Esophagus muscularis mucosa (tissue), 4 donors: ENCODE data around the gene ACER3. TPM values are rescaled to one million over a fixed set of nuclear protein-coding genes. Genes with fewer than 3 reads are reported as not detected.

Source experiments
- DNase-seq: peaks from one replicate; pipeline ENCODE4 v3.0.0-alpha.2; 2017; ENCODE audit errors: extremely low spot score
- H3K27ac ChIP-seq, 4 donors: fragments of 200-600 bp; sonication (generic); replicated peaks in 1 of 4; 1 replicate in 3 of 4; 2 replicates in 1 of 4; pipeline ENCODE4 v1.5.1; 2016 to 2019; ENCODE audit warnings: mild to moderate bottlenecking in 1 of 4
- H3K27me3 ChIP-seq, 4 donors: fragments of 200-600 bp; sonication (generic); one replicate each; pipeline versions ENCODE4 v1.5.1 to v1.6.0; 2016 to 2019
- H3K36me3 ChIP-seq, 4 donors: fragments of 200-600 bp; sonication (generic); one replicate each; pipeline ENCODE4 v1.5.1; 2016 to 2019
- H3K4me1 ChIP-seq, 4 donors: fragments of 200-600 bp; sonication (generic); one replicate each; pipeline ENCODE4 v1.5.1; 2016 to 2019
- H3K4me3 ChIP-seq, 4 donors: fragments of 200-600 bp; sonication (generic); 1 replicate in 2 of 4; 2 replicates in 2 of 4; pipeline ENCODE4 v1.5.1; 2016 to 2019; ENCODE audit warnings: mild to moderate bottlenecking in 4 of 4, moderate library complexity in 1 of 4
- H3K9me3 ChIP-seq, 4 donors: fragments of 200-600 bp; sonication (generic); 1 replicate in 3 of 4; 2 replicates in 1 of 4; pipeline ENCODE4 v1.5.1; 2016 to 2019
- CTCF ChIP-seq, 3 experiments: fragments of 200-600 bp in 2 of 3; fragments of 450-650 bp in 1 of 3; sonication (generic) in 2 of 3; IDR thresholded peaks; one replicate each; pipeline ENCODE4 v1.5.1; 2017 to 2019; ENCODE audit warnings: antibody characterized with exemption in 3 of 3, mild to moderate bottlenecking in 2 of 3, moderate library complexity in 1 of 3
- EP300 ChIP-seq: sonication (generic); formaldehyde crosslinking; IDR thresholded peaks from one replicate; pipeline ENCODE4 v1.6.1; 2017; ENCODE audit warnings: antibody characterized with exemption
- POLR2A ChIP-seq: fragments of 450-650 bp; IDR thresholded peaks from one replicate; pipeline ENCODE4 v1.6.1; 2017; ENCODE audit warnings: antibody characterized with exemption, moderate library complexity, mild to moderate bottlenecking, low read depth
- POLR2AphosphoS5 ChIP-seq, 2 donors: sonication (generic); formaldehyde crosslinking; IDR thresholded peaks; one replicate each; pipeline ENCODE4 v1.6.1; 2017; ENCODE audit warnings: antibody characterized with exemption in 2 of 2
- WGBS: methylation state at CpG from one replicate; pipeline ENCODE4 v1.1.5; 2018; 5-methylcytosine and 5-hydroxymethylcytosine counted together
- intact Hi-C: fragments of 100-400 bp; cut with DNase I; formaldehyde crosslinking; loops from one replicate; pipeline ENCODE4 v1.15.1; 2023
- total RNA-seq, 4 donors: library from RNA; depleted of rRNA; stranded (reverse); fragments of >200 nt; gene quantifications; one replicate each; pipeline versions ENCODE4 v1.1.0 to v1.2.1, GENCODE V29; 2016

The ACER3 gene
- total RNA-seq, 4 donors from 2014 or later = 10.5 to 12.8 (median 11.2) TPM

- H3K27me3 ChIP-seq = peaks cover 0 to 22% (median 11%) of the 10 kb centered on the region in 4 donors
- H3K36me3 ChIP-seq = no peaks in the 10 kb centered on the region
- intact Hi-C loops = loop anchor here (5.0 kb wide), 1 partner anchor 138 kb away; no protein-coding TSS in a partner anchor
- H3K4me1 ChIP-seq = peaks cover 0 to 13% (median 11%) of the 10 kb centered on the region in 4 donors
- no peak overlapping the region for H3K4me3 ChIP-seq
- no peak for DNase-seq
- 85% methylated on average over 6 of the region's 6 CpGs for WGBS
- no peak overlapping the region for H3K27ac ChIP-seq
- no peak for TF ChIP-seq POLR2AphosphoS5 (IDR thresholded peaks at IDR 0.05)
- no peak for TF ChIP-seq POLR2A
- TF ChIP-seq CTCF (IDR thresholded peaks at IDR 0.05) = no peak
- no peaks in the 10 kb centered on the region for H3K9me3 ChIP-seq
These were observed 188.3 kb downstream of the ACER3 start for GRCh38 chr11:77049026-77049425.

GRCh38 chr11:77051511-77051910 lies 190.8 kb downstream of the ACER3 start:
- Histone ChIP-seq H3K27me3 (no peaks in the 10 kb centered on the region), H3K4me1 (peaks cover 0 to 4% (median 2%) of the 10 kb centered on the region in 4 donors), H3K9me3 (peaks cover 0 to 8% (median 7%) of the 10 kb centered on the region in 4 donors), H3K4me3 (no peak overlapping the region), H3K27ac (no peak overlapping the region), H3K36me3 (no peaks in the 10 kb centered on the region)
- TF ChIP-seq POLR2A = no peak
- TF ChIP-seq EP300 = no peak
- TF ChIP-seq CTCF (IDR thresholded peaks at IDR 0.05) = no peak
- no peak for TF ChIP-seq POLR2AphosphoS5 (IDR thresholded peaks at IDR 0.05)
- WGBS = 87% methylated on average over 3 of the region's 3 CpGs
- intact Hi-C loops = no loop called here
- DNase-seq = no peak

- no peak overlapping the region for H3K4me3 ChIP-seq
- H3K36me3 ChIP-seq = no peaks in the 10 kb centered on the region
- H3K4me1 ChIP-seq = no peaks in the 10 kb centered on the region
- H3K9me3 ChIP-seq = peaks cover 0 to 18% (median 14%) of the 10 kb centered on the region in 4 donors
- no peak for DNase-seq
- no peak overlapping the region for H3K27ac ChIP-seq
- intact Hi-C loops = no loop called here
- TF ChIP-seq POLR2A (no peak), CTCF (IDR thresholded peaks at IDR 0.05) (no peak), EP300 (no peak), POLR2AphosphoS5 (IDR thresholded peaks at IDR 0.05) (no peak)
- WGBS = 84% methylated on average over 7 of the region's 7 CpGs
- no peaks in the 10 kb centered on the region for H3K27me3 ChIP-seq
These were observed 191.8 kb downstream of the ACER3 start for GRCh38 chr11:77052518-77052917.

GRCh38 chr11:77053217-77054015 lies 192.7 kb downstream of the ACER3 start:
- intact Hi-C loops = no loop called here
- no peaks in the 10 kb centered on the region for H3K4me1 ChIP-seq
- WGBS = 92% methylated on average over 14 of the region's 14 CpGs
- no peak overlapping the region for H3K4me3 ChIP-seq
- DNase-seq = no peak
- H3K27me3 ChIP-seq = no peaks in the 10 kb centered on the region
- peaks cover 0 to 20% (median 14%) of the 10 kb centered on the region in 4 donors for H3K9me3 ChIP-seq
- H3K27ac ChIP-seq = no peak overlapping the region
- H3K36me3 ChIP-seq = no peaks in the 10 kb centered on the region
- TF ChIP-seq CTCF (IDR thresholded peaks at IDR 0.05) (no peak), POLR2A (no peak), EP300 (no peak), POLR2AphosphoS5 (IDR thresholded peaks at IDR 0.05) (no peak)
